H1 (cell line): Measurements from ENCODE around the gene CTBP2.

Source experiments
- BACH1 ChIP-seq: IDR thresholded peaks from 2 replicates; pipeline ENCODE4 v1.6.1; 2012; ENCODE audit warnings: low read length, improper control_type of control experiment
- BRCA1 ChIP-seq: IDR thresholded peaks from 2 replicates; pipeline ENCODE4 v1.6.1; 2012; ENCODE audit warnings: low read depth, low read length, improper control_type of control experiment
- CTCF ChIP-seq, 3 experiments: IDR thresholded peaks; 1 replicate in 2 of 3; 2 replicates in 1 of 3; pipeline versions ENCODE4 v1.5.1 to v1.6.1; 2011; ENCODE audit warnings: low read length in 3 of 3, mild to moderate bottlenecking in 3 of 3, inconsistent platforms in 2 of 3, low read depth in 1 of 3, moderate library complexity in 1 of 3; ENCODE audit not compliant: insufficient read depth in 1 of 3; ENCODE audit errors: control extremely low read depth in 1 of 3
- GABPA ChIP-seq: IDR thresholded peaks from 2 replicates; pipeline ENCODE4 v1.6.1; 2011; ENCODE audit warnings: mild to moderate bottlenecking, low read length, moderate library complexity, borderline replicate concordance; ENCODE audit not compliant: insufficient read depth
- HDAC2 ChIP-seq, 2 experiments: fragments of 300-600 bp in 1 of 2; sonication (generic) in 1 of 2; IDR thresholded peaks; 2 replicates each; pipeline ENCODE4 v1.6.1; 2011 to 2012; ENCODE audit warnings: low read depth in 2 of 2, low read length in 2 of 2, mild to moderate bottlenecking in 2 of 2, moderate library complexity in 2 of 2, borderline replicate concordance in 1 of 2, inconsistent platforms in 1 of 2
- JUND ChIP-seq: IDR thresholded peaks from 2 replicates; pipeline ENCODE4 v1.6.1; 2011; ENCODE audit warnings: mild to moderate bottlenecking, improper control_type of control experiment, low read length
- POLR2AphosphoS5 ChIP-seq: IDR thresholded peaks from 2 replicates; pipeline ENCODE4 v1.6.1; 2011; ENCODE audit warnings: low read depth, low read length
- RAD21 ChIP-seq, 2 experiments: IDR thresholded peaks in 1 of 2; conservative IDR thresholded peaks in 1 of 2; 2 replicates each; pipeline ENCODE4 v1.6.1; 2011; ENCODE audit warnings: low read depth in 2 of 2, low read length in 2 of 2, improper control_type of control experiment in 1 of 2, inconsistent platforms in 1 of 2, mild to moderate bottlenecking in 1 of 2, moderate library complexity in 1 of 2
- RFX5 ChIP-seq: IDR thresholded peaks from 2 replicates; pipeline ENCODE4 v1.6.1; 2011; ENCODE audit warnings: low read depth, low read length, improper control_type of control experiment, borderline replicate concordance
- SP2 ChIP-seq: IDR thresholded peaks from 2 replicates; pipeline ENCODE4 v1.6.1; 2012; ENCODE audit warnings: mild to moderate bottlenecking, low read length, inconsistent platforms
- SRF ChIP-seq: IDR thresholded peaks from 2 replicates; pipeline ENCODE4 v1.6.1; 2011; ENCODE audit warnings: mild to moderate bottlenecking, low read depth, low read length, moderate library complexity

- TF ChIP-seq JUND: no peak
- no peak for TF ChIP-seq CTCF (IDR thresholded peaks at IDR 0.05; ENCODE audit: control extremely low read depth in 1 of 3, insufficient read depth in 1 of 3, low read depth in 1 of 3, low read length in 3 of 3)
- TF ChIP-seq POLR2AphosphoS5: no peak; the same call in 1 of the 2 replicates
- TF ChIP-seq SP2: no peak
- no peak for TF ChIP-seq RFX5
- TF ChIP-seq SRF: no peak
- TF ChIP-seq HDAC2 (IDR thresholded peaks at IDR 0.05; ENCODE audit: borderline replicate concordance in 1 of 2, low read depth in 2 of 2, low read length in 2 of 2): no peak
- TF ChIP-seq GABPA: no peak
- no peak for TF ChIP-seq BRCA1
- no peak for TF ChIP-seq RAD21 (IDR thresholded peaks at IDR 0.05 in 1 of 2, conservative IDR thresholded peaks at IDR 0.05 in 1 of 2; ENCODE audit: low read depth in 2 of 2, low read length in 2 of 2)
- no peak for TF ChIP-seq BACH1
These were observed 160.7 kb downstream of the CTBP2 start for GRCh38 chr10:124999433-125000365.
